ENCODE results near the gene FOXJ3. TPM values are rescaled to one million over a fixed set of nuclear protein-coding genes. Genes with fewer than 3 reads are reported as not detected.

Gene FOXJ3
- total RNA-seq, 4 donors from 2014 or later = 34.5 to 40.0 (median 36.1) TPM

DNA sequence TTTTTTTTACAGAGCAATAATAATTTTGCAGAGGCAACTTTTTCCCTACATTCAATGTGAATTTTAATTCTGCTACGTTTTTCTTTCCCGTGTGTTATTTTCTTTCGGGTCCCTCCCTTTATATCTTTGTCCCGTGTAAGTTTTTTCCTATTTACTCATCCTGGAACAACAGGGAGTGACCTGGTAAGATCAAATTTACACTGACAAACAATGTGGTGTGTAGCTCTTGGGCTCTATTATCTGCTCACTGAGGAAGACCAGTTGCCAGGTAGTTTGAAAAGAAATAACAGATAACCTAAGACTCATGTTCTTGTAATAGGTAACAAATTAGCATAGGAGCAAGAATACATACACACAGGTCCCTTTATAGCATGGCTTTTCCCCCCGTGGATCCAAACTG lies 136.8 kb downstream of the FOXJ3 start:
- intact Hi-C loops (cut with DNase I) = no loop called here
- Histone ChIP-seq H3K4me3 (no peak overlapping the region), H3K27me3 (no peaks in the 10 kb centered on the region), H3K27ac (replicated peaks in 1 of 4) (no peak overlapping the region), H3K4me1 (no peaks in the 10 kb centered on the region), H3K36me3 (peaks cover 0 to 56% (median 29%) of the 10 kb centered on the region in 4 donors), H3K9me3 (no peaks in the 10 kb centered on the region)
- no peak for DNase-seq (ENCODE audit: extremely low spot score)
- 92% methylated on average over 5 of the region's 5 CpGs for WGBS
- TF ChIP-seq POLR2AphosphoS5 (IDR thresholded peaks at IDR 0.05) = no peak

- H3K27ac ChIP-seq (replicated peaks in 1 of 4) = no peak overlapping the region
- no peak for DNase-seq (ENCODE audit: extremely low spot score)
- H3K9me3 ChIP-seq = no peaks in the 10 kb centered on the region
- intact Hi-C loops (cut with DNase I) = no loop called here
- WGBS = 90% methylated on average over 3 of the region's 3 CpGs
- H3K4me3 ChIP-seq = no peak overlapping the region
- TF ChIP-seq EP300 (IDR thresholded peaks at IDR 0.05) = no peak
- TF ChIP-seq POLR2A (IDR thresholded peaks at IDR 0.05; ENCODE audit: low read depth) = no peak
- no peak for TF ChIP-seq CTCF (IDR thresholded peaks at IDR 0.05)
- no peak for TF ChIP-seq POLR2AphosphoS5 (IDR thresholded peaks at IDR 0.05)
- peaks cover 6 to 60% (median 31%) of the 10 kb centered on the region in 4 donors for H3K36me3 ChIP-seq
- no peaks in the 10 kb centered on the region for H3K4me1 ChIP-seq
- no peaks in the 10 kb centered on the region for H3K27me3 ChIP-seq
These were observed 139.2 kb downstream of the FOXJ3 start for GRCh38 chr1:42195841-42196240.

- WGBS = 90% methylated on average over 4 of the region's 4 CpGs
- H3K4me1 ChIP-seq = no peaks in the 10 kb centered on the region
- no peaks in the 10 kb centered on the region for H3K27me3 ChIP-seq
- no peaks in the 10 kb centered on the region for H3K9me3 ChIP-seq
- intact Hi-C loops (cut with DNase I) = no loop called here
- H3K4me3 ChIP-seq = no peak overlapping the region
- H3K27ac ChIP-seq (replicated peaks in 1 of 4) = no peak overlapping the region
- TF ChIP-seq POLR2AphosphoS5 (IDR thresholded peaks at IDR 0.05) = no peak
- no peak for TF ChIP-seq EP300 (IDR thresholded peaks at IDR 0.05)
- no peak for TF ChIP-seq POLR2A (IDR thresholded peaks at IDR 0.05; ENCODE audit: low read depth)
- TF ChIP-seq CTCF (IDR thresholded peaks at IDR 0.05) = no peak
- H3K36me3 ChIP-seq = peaks cover 11 to 79% (median 51%) of the 10 kb centered on the region in 4 donors
- DNase-seq (ENCODE audit: extremely low spot score) = no peak
These were observed 142.9 kb downstream of the FOXJ3 start for GRCh38 chr1:42192106-42192505.

GRCh38 chr1:42191319-42191718 lies 143.7 kb downstream of the FOXJ3 start:
- intact Hi-C loops (cut with DNase I) = no loop called here

More at GRCh38 chr1:42191319-42191718, 143.7 kb downstream of the FOXJ3 start:
- H3K27me3 ChIP-seq = no peaks in the 10 kb centered on the region
- no peaks in the 10 kb centered on the region for H3K9me3 ChIP-seq
- DNase-seq (ENCODE audit: extremely low spot score) = no peak
- WGBS = 94% methylated on average over 8 of the region's 8 CpGs
- no peak overlapping the region for H3K27ac ChIP-seq (replicated peaks in 1 of 4)
- H3K4me3 ChIP-seq = no peak overlapping the region
- TF ChIP-seq CTCF (IDR thresholded peaks at IDR 0.05) (no peak), POLR2A (IDR thresholded peaks at IDR 0.05; ENCODE audit: low read depth) (no peak), EP300 (IDR thresholded peaks at IDR 0.05) (no peak), POLR2AphosphoS5 (IDR thresholded peaks at IDR 0.05) (no peak)
- peaks cover 0 to 5% (median 3%) of the 10 kb centered on the region in 4 donors for H3K4me1 ChIP-seq
- H3K36me3 ChIP-seq = peaks cover 11 to 80% (median 52%) of the 10 kb centered on the region in 4 donors

Measured in esophagus muscularis mucosa (tissue), 4 donors.